Mesenchymal stem cell (in vitro differentiated cells and primary cell): Measurements from ENCODE around the gene PRKACA.

ENCODE experiments used
- DNase-seq: peaks from one replicate; pipeline ENCODE4 v3.0.0-alpha.2; 2013
- H2AFZ ChIP-seq: one replicate; pipeline ENCODE4 v1.6.1; 2013; ENCODE audit warnings: low read depth, mild to moderate bottlenecking, control low read depth, inconsistent platforms, low read length, moderate library complexity
- H2AK5ac ChIP-seq: 2 replicates; pipeline ENCODE4 v1.6.1; 2013; ENCODE audit warnings: low read length, moderate library complexity, mild to moderate bottlenecking, inconsistent platforms; ENCODE audit not compliant: severe bottlenecking
- H2BK120ac ChIP-seq: one replicate; pipeline ENCODE4 v1.6.1; 2013; ENCODE audit warnings: low read depth, mild to moderate bottlenecking, inconsistent platforms, low read length, moderate library complexity
- H2BK12ac ChIP-seq, 2 experiments: one replicate each; pipeline ENCODE4 v1.6.1; 2013; ENCODE audit warnings: inconsistent platforms in 2 of 2, low read length in 2 of 2, mild to moderate bottlenecking in 2 of 2, moderate library complexity in 2 of 2, control low read depth in 1 of 2
- H2BK15ac ChIP-seq: one replicate; pipeline ENCODE4 v1.6.1; 2013; ENCODE audit warnings: mild to moderate bottlenecking, low read depth, inconsistent platforms; ENCODE audit not compliant: poor library complexity, severe bottlenecking
- H2BK5ac ChIP-seq: 2 replicates; pipeline ENCODE4 v1.6.1; 2013; ENCODE audit warnings: low read depth, mild to moderate bottlenecking, low read length, control low read depth, inconsistent platforms; ENCODE audit not compliant: poor library complexity, severe bottlenecking
- H3K14ac ChIP-seq, 2 experiments: one replicate each; pipeline ENCODE4 v1.6.1; 2013; ENCODE audit warnings: inconsistent platforms in 2 of 2, low read length in 2 of 2, control low read depth in 1 of 2, mild to moderate bottlenecking in 1 of 2, moderate library complexity in 1 of 2
- H3K18ac ChIP-seq, 2 experiments: one replicate each; pipeline ENCODE4 v1.6.1; 2013; ENCODE audit warnings: inconsistent platforms in 2 of 2, low read length in 2 of 2, control low read depth in 1 of 2, low read depth in 1 of 2, mild to moderate bottlenecking in 1 of 2
- H3K23ac ChIP-seq, 2 experiments: one replicate each; pipeline ENCODE4 v1.6.1; 2013; ENCODE audit warnings: inconsistent platforms in 2 of 2, low read length in 2 of 2, mild to moderate bottlenecking in 2 of 2, moderate library complexity in 2 of 2, control low read depth in 1 of 2
- H3K27ac ChIP-seq: 2 replicates; pipeline ENCODE4 v1.5.1; 2013; ENCODE audit warnings: mild to moderate bottlenecking, moderate library complexity, low read length, control low read depth, inconsistent platforms; ENCODE audit not compliant: poor library complexity, severe bottlenecking
- H3K27me3 ChIP-seq, 2 experiments: 2 replicates each; pipeline versions ENCODE4 v1.6.1 to v1.7.0; 2013; ENCODE audit warnings: low read length in 2 of 2, mild to moderate bottlenecking in 2 of 2, moderate library complexity in 2 of 2, control low read depth in 1 of 2, inconsistent platforms in 1 of 2; ENCODE audit not compliant: control insufficient read depth in 1 of 2, insufficient read depth in 1 of 2
- H3K36me3 ChIP-seq, 2 experiments: 2 replicates each; pipeline versions ENCODE4 v1.6.1 to v1.7.0; 2013; ENCODE audit warnings: low read length in 2 of 2, control low read depth in 1 of 2, inconsistent platforms in 1 of 2, low read depth in 1 of 2, mild to moderate bottlenecking in 1 of 2; ENCODE audit not compliant: insufficient read depth in 2 of 2, control insufficient read depth in 1 of 2
- H3K4ac ChIP-seq, 2 experiments: one replicate each; pipeline ENCODE4 v1.6.1; 2013; ENCODE audit warnings: inconsistent platforms in 2 of 2, low read length in 2 of 2, mild to moderate bottlenecking in 2 of 2, moderate library complexity in 2 of 2, control low read depth in 1 of 2, low read depth in 1 of 2
- H3K4me1 ChIP-seq: 2 replicates; pipeline ENCODE4 v1.6.1; 2013; ENCODE audit warnings: low read depth, low read length, control low read depth; ENCODE audit not compliant: control insufficient read depth, insufficient read depth
- H3K4me2 ChIP-seq: 2 replicates; pipeline ENCODE4 v1.6.1; 2013; ENCODE audit warnings: low read length, mild to moderate bottlenecking, inconsistent platforms; ENCODE audit not compliant: poor library complexity, severe bottlenecking
- H3K4me3 ChIP-seq, 2 experiments: 2 replicates each; pipeline versions ENCODE4 v1.5.1 to v1.7.0; 2013; ENCODE audit warnings: low read length in 2 of 2, mild to moderate bottlenecking in 2 of 2, control low read depth in 1 of 2, low read depth in 1 of 2; ENCODE audit not compliant: insufficient read depth in 1 of 2
- H3K79me1 ChIP-seq: replicated peaks from 2 replicates; pipeline ENCODE4 v1.6.1; 2013; ENCODE audit warnings: mild to moderate bottlenecking, control low read depth, low read length, inconsistent platforms; ENCODE audit not compliant: poor library complexity, severe bottlenecking
- H3K9ac ChIP-seq: 2 replicates; pipeline ENCODE4 v1.7.0; 2013; ENCODE audit warnings: mild to moderate bottlenecking, low read length, moderate library complexity
- H3K9me3 ChIP-seq: 2 replicates; pipeline ENCODE4 v1.7.0; 2013; ENCODE audit warnings: mild to moderate bottlenecking, low read length; ENCODE audit not compliant: control insufficient read depth
- H4K8ac ChIP-seq: one replicate; pipeline ENCODE4 v1.6.1; 2013; ENCODE audit warnings: inconsistent platforms, mild to moderate bottlenecking, low read length, moderate library complexity
- H4K91ac ChIP-seq: one replicate; pipeline ENCODE4 v1.6.1; 2013; ENCODE audit warnings: mild to moderate bottlenecking, low read length, inconsistent platforms
- WGBS: methylation state at CpG from one replicate; pipeline ENCODE4 v1.1.7; 2013; ENCODE audit warnings: mixed read lengths; 5-methylcytosine and 5-hydroxymethylcytosine counted together

Gene PRKACA

GRCh38 chr19:14089412-14089661 lies 28.2 kb downstream of the PRKACA start:
- Histone ChIP-seq H3K4ac (no peak overlapping the region), H3K18ac (peak overlapping the region in 1 of 2 experiments; percentile 29), H3K14ac (peak overlapping the region in 1 of 2 experiments; percentile 56), H3K23ac (no peak overlapping the region), H3K9me3 (peaks cover 8% of the 10 kb centered on the region), H2BK15ac (no peak overlapping the region), H3K4me3 (peak overlapping the region; percentile 73 to 75), H4K8ac (no peak overlapping the region), H3K79me1 (peaks cover 8% of the 10 kb centered on the region), H2BK5ac (no peak overlapping the region), H3K27ac (no peak overlapping the region), H3K9ac (peak overlapping the region; percentile 62), H4K91ac (no peak overlapping the region), H3K4me1 (peaks cover 13% of the 10 kb centered on the region), H2BK120ac (no peak overlapping the region), H3K36me3 (peaks cover 16 to 22% of the 10 kb centered on the region in 2 experiments), H3K27me3 (no peaks in the 10 kb centered on the region), H3K4me2 (peak overlapping the region; percentile 77), H2AK5ac (no peak overlapping the region), H2AFZ (no peak overlapping the region), H2BK12ac (no peak overlapping the region)
- 25% methylated on average over 13 of the region's 16 CpGs for WGBS
- no peak for DNase-seq

GRCh38 chr19:14088634-14089411 lies 28.7 kb downstream of the PRKACA start:
- H3K4ac ChIP-seq = no peak overlapping the region
- H2BK15ac ChIP-seq = no peak overlapping the region
- peaks cover 8% of the 10 kb centered on the region for H3K9me3 ChIP-seq
- 92% methylated on average over 30 of the region's 30 CpGs for WGBS
- no peak overlapping the region for H2BK5ac ChIP-seq
- H4K91ac ChIP-seq = no peak overlapping the region
- peaks cover 8% of the 10 kb centered on the region for H3K79me1 ChIP-seq
- peak overlapping the region in 1 of 2 experiments; percentile 73 for H3K4me3 ChIP-seq
- no peak overlapping the region for H2AK5ac ChIP-seq
- no peak overlapping the region for H3K27ac ChIP-seq
- no peak for DNase-seq
- H3K27me3 ChIP-seq = no peaks in the 10 kb centered on the region
- no peak overlapping the region for H3K14ac ChIP-seq
- H2AFZ ChIP-seq = no peak overlapping the region
- no peak overlapping the region for H3K23ac ChIP-seq
- peaks cover 16 to 22% of the 10 kb centered on the region in 2 experiments for H3K36me3 ChIP-seq
- no peak overlapping the region for H3K18ac ChIP-seq
- peaks cover 13% of the 10 kb centered on the region for H3K4me1 ChIP-seq
- peak overlapping the region; percentile 62 for H3K9ac ChIP-seq
- no peak overlapping the region for H2BK120ac ChIP-seq
- H2BK12ac ChIP-seq = no peak overlapping the region
- H3K4me2 ChIP-seq = peak overlapping the region; percentile 77
- no peak overlapping the region for H4K8ac ChIP-seq

GRCh38 chr19:14086098-14086497 lies 31.5 kb downstream of the PRKACA start:
- Histone ChIP-seq H2AK5ac (no peak overlapping the region), H4K91ac (no peak overlapping the region), H3K27ac (no peak overlapping the region), H3K9me3 (no peaks in the 10 kb centered on the region), H3K27me3 (no peaks in the 10 kb centered on the region), H3K4me3 (no peak overlapping the region), H3K79me1 (peaks cover 11% of the 10 kb centered on the region), H3K14ac (no peak overlapping the region), H2BK120ac (no peak overlapping the region), H3K18ac (no peak overlapping the region), H3K36me3 (peaks cover 10 to 23% of the 10 kb centered on the region in 2 experiments), H4K8ac (no peak overlapping the region), H3K4me2 (no peak overlapping the region), H3K4me1 (peaks cover 11% of the 10 kb centered on the region), H3K9ac (no peak overlapping the region), H3K23ac (no peak overlapping the region), H2BK12ac (no peak overlapping the region), H2BK5ac (no peak overlapping the region), H2AFZ (no peak overlapping the region), H2BK15ac (no peak overlapping the region), H3K4ac (no peak overlapping the region)
- DNase-seq = no peak
- WGBS = no CpG with 5 or more reads among the region's 5 CpGs

- Histone ChIP-seq H4K8ac (no peak within 1 kb of the TSS), H2BK120ac (no peak within 1 kb of the TSS), H2BK15ac (no peak within 1 kb of the TSS), H3K4me3 (no peak within 1 kb of the TSS), H3K36me3 (peaks cover 10 to 23% of the 10 kb centered on the region in 2 experiments), H3K79me1 (peaks cover 11% of the 10 kb centered on the region), H3K18ac (no peak within 1 kb of the TSS), H2AK5ac (no peak within 1 kb of the TSS), H3K23ac (no peak within 1 kb of the TSS), H3K4me1 (peaks cover 13% of the 10 kb centered on the region), H3K9ac (no peak within 1 kb of the TSS), H3K27ac (no peak within 1 kb of the TSS), H3K14ac (no peak within 1 kb of the TSS), H3K4ac (no peak within 1 kb of the TSS), H2AFZ (no peak within 1 kb of the TSS), H3K4me2 (no peak within 1 kb of the TSS), H4K91ac (no peak within 1 kb of the TSS), H2BK12ac (no peak within 1 kb of the TSS), H3K27me3 (no peaks in the 10 kb centered on the region), H2BK5ac (no peak within 1 kb of the TSS), H3K9me3 (no peaks in the 10 kb centered on the region)
- no peak for DNase-seq
- WGBS = 59% methylated on average over 54 of the region's 54 CpGs
Observed at GRCh38 chr19:14085309-14085995, 32.1 kb downstream of the PRKACA start, which contains the start of gene C19orf67. Gene C19orf67, minus strand, starts transcription at chr19:14085783. Its CDS starts 156 bp downstream, at chr19:14085627.
